ENCODE measurements around the gene SLC2A9.
A peak's percentile ranks its signal among the peaks of the same experiment; 100 is the strongest.

Gene SLC2A9

GRCh38 chr4:10021653-10022023 is 341 bp upstream of the SLC2A9 start:
- no peak for DNase-seq (ENCODE audit: extremely low read depth in 1 of 2, low read depth in 1 of 2)

GRCh38 chr4:10020106-10020505 is 1.2 kb downstream of the SLC2A9 start:
- no peak for DNase-seq (ENCODE audit: extremely low read depth in 1 of 2, low read depth in 1 of 2)

GRCh38 chr4:10019521-10020051 is 1.7 kb downstream of the SLC2A9 start:
- DNase-seq (ENCODE audit: extremely low read depth in 1 of 2, low read depth in 1 of 2), result no peak

- peak; percentile 83 to 84 for DNase-seq (ENCODE audit: extremely low read depth in 1 of 2, low read depth in 1 of 2)
These were observed 2.4 kb downstream of the SLC2A9 start for GRCh38 chr4:10018818-10019461.

GRCh38 chr4:10017037-10017893 is 4.0 kb downstream of the SLC2A9 start:
- DNase-seq (ENCODE audit: extremely low read depth in 1 of 2, low read depth in 1 of 2), result no peak

GRCh38 chr4:10016169-10016568 is 5.1 kb downstream of the SLC2A9 start:
- DNase-seq (ENCODE audit: extremely low read depth in 1 of 2, low read depth in 1 of 2), result no peak

GRCh38 chr4:10015140-10015753 is 6.0 kb downstream of the SLC2A9 start:
- DNase-seq (ENCODE audit: extremely low read depth in 1 of 2, low read depth in 1 of 2), result no peak

GRCh38 chr4:10013722-10014121 is 7.6 kb downstream of the SLC2A9 start:
- peak in 1 of 2 donors; percentile 18 for DNase-seq (ENCODE audit: extremely low read depth in 1 of 2, low read depth in 1 of 2)

- no peak for DNase-seq (ENCODE audit: extremely low read depth in 1 of 2, low read depth in 1 of 2)
These were observed 9.4 kb downstream of the SLC2A9 start for GRCh38 chr4:10011885-10012284.

GRCh38 chr4:10011277-10011676 is 10.0 kb downstream of the SLC2A9 start:
- no peak for DNase-seq (ENCODE audit: extremely low read depth in 1 of 2, low read depth in 1 of 2)

GRCh38 chr4:10009861-10010500 is 11.3 kb downstream of the SLC2A9 start:
- no peak for DNase-seq (ENCODE audit: extremely low read depth in 1 of 2, low read depth in 1 of 2)

- no peak for DNase-seq (ENCODE audit: extremely low read depth in 1 of 2, low read depth in 1 of 2)
These were observed 12.7 kb downstream of the SLC2A9 start for GRCh38 chr4:10008609-10009005.

GRCh38 chr4:10007793-10008608 is 13.3 kb downstream of the SLC2A9 start:
- DNase-seq (ENCODE audit: extremely low read depth in 1 of 2, low read depth in 1 of 2), result no peak

- peak in 1 of 2 donors; percentile 19 for DNase-seq (ENCODE audit: extremely low read depth in 1 of 2, low read depth in 1 of 2)
These were observed 13.9 kb downstream of the SLC2A9 start for GRCh38 chr4:10007436-10007740.

GRCh38 chr4:10006601-10007435 is 14.5 kb downstream of the SLC2A9 start:
- DNase-seq (ENCODE audit: extremely low read depth in 1 of 2, low read depth in 1 of 2), result peak in 1 of 2 donors; percentile 5

GRCh38 chr4:10006231-10006600 is 15.1 kb downstream of the SLC2A9 start:
- no peak for DNase-seq (ENCODE audit: extremely low read depth in 1 of 2, low read depth in 1 of 2)

GRCh38 chr4:10005632-10006031 is 15.7 kb downstream of the SLC2A9 start:
- DNase-seq (ENCODE audit: extremely low read depth in 1 of 2, low read depth in 1 of 2), result no peak

- DNase-seq (ENCODE audit: extremely low read depth in 1 of 2, low read depth in 1 of 2), result peak in 1 of 2 donors; percentile 23
These were observed 17.6 kb downstream of the SLC2A9 start for GRCh38 chr4:10003666-10004065.

- DNase-seq (ENCODE audit: extremely low read depth in 1 of 2, low read depth in 1 of 2), result no peak
These were observed 19.0 kb downstream of the SLC2A9 start for GRCh38 chr4:10002278-10002677.

GRCh38 chr4:10001757-10002156 is 19.5 kb downstream of the SLC2A9 start:
- no peak for DNase-seq (ENCODE audit: extremely low read depth in 1 of 2, low read depth in 1 of 2)

All from stimulated activated CD8-positive, alpha-beta memory T cell treated with anti-CD3 and anti-CD28 coated beads, Interleukin-7, amount 100 ng/mL, for 48 hours (primary cell).